Fibroblast of lung (primary cell): ENCODE data around the gene TP53INP2.

Experiments
- EZH2 ChIP-seq: IDR thresholded peaks from 2 replicates; pipeline ENCODE4 v1.5.1; 2012; ENCODE audit warnings: low read length, control low read depth, mild to moderate bottlenecking; ENCODE audit errors: missing control alignments
- TF ChIP-seq, protein P1 (sequence below), 2 donors: IDR thresholded peaks in 1 of 2; conservative IDR thresholded peaks in 1 of 2; 1 replicate in 1 of 2; 2 replicates in 1 of 2; pipeline ENCODE4 v1.5.1; 2011 to 2012; ENCODE audit warnings: low read length in 2 of 2, control low read depth in 1 of 2, inconsistent platforms in 1 of 2, low read depth in 1 of 2, mild to moderate bottlenecking in 1 of 2

DNA sequence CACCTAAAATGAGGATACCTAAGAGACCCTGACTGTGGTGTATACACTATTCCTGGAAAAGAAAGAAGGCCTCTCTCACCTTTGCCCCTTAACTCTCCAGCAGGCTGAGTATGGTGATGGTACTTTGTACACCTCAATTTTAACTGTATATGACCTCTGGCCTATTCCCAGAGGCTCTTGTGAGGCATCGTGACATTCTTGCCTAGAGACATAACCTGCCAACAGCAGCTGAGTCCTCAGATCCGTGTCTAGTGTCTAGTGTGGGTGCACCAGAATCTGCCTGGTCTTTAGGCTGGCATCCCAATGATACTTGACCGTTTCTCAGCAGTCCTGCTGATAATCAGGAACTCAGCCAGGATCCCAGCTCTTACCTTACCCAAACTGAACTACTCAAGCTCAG lies 20.0 kb downstream of the TP53INP2 start:
- TF ChIP-seq, protein P1, sequence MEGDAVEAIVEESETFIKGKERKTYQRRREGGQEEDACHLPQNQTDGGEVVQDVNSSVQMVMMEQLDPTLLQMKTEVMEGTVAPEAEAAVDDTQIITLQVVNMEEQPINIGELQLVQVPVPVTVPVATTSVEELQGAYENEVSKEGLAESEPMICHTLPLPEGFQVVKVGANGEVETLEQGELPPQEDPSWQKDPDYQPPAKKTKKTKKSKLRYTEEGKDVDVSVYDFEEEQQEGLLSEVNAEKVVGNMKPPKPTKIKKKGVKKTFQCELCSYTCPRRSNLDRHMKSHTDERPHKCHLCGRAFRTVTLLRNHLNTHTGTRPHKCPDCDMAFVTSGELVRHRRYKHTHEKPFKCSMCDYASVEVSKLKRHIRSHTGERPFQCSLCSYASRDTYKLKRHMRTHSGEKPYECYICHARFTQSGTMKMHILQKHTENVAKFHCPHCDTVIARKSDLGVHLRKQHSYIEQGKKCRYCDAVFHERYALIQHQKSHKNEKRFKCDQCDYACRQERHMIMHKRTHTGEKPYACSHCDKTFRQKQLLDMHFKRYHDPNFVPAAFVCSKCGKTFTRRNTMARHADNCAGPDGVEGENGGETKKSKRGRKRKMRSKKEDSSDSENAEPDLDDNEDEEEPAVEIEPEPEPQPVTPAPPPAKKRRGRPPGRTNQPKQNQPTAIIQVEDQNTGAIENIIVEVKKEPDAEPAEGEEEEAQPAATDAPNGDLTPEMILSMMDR (conservative IDR thresholded peaks at IDR 0.05 in 1 of 2, IDR thresholded peaks at IDR 0.05 in 1 of 2; ENCODE audit: low read depth in 1 of 2, low read length in 2 of 2): no peak
- TF ChIP-seq EZH2: no peak
